HUES48 (cell line): ENCODE results near the gene CPLX1.
"Not testable (repeated sequence)": the region's sequence is repeated elsewhere in the genome, so short reads cannot be mapped to it uniquely, and the experiment has no call there.

Experiments used
- H3K27ac ChIP-seq: one replicate; pipeline ENCODE4 v1.7.0; 2013; ENCODE audit warnings: low read depth, low read length, inconsistent platforms
- H3K27me3 ChIP-seq: 2 replicates; pipeline ENCODE4 v1.6.1; 2013; ENCODE audit warnings: mild to moderate bottlenecking, low read length; ENCODE audit not compliant: control insufficient read depth, insufficient read depth
- H3K36me3 ChIP-seq: 2 replicates; pipeline ENCODE4 v1.6.1; 2013; ENCODE audit warnings: low read length; ENCODE audit not compliant: control insufficient read depth, insufficient read depth
- H3K4me1 ChIP-seq: 2 replicates; pipeline ENCODE4 v1.6.1; 2013; ENCODE audit warnings: mild to moderate bottlenecking, low read length; ENCODE audit not compliant: control insufficient read depth, insufficient read depth
- H3K4me3 ChIP-seq: 2 replicates; pipeline ENCODE4 v1.5.1; 2013; ENCODE audit warnings: mild to moderate bottlenecking, low read depth, low read length
- H3K9ac ChIP-seq: 2 replicates; pipeline ENCODE4 v1.6.1; 2013; ENCODE audit warnings: mild to moderate bottlenecking, low read depth, low read length, moderate library complexity
- H3K9me3 ChIP-seq: 2 replicates; pipeline ENCODE4 v1.6.1; 2013; ENCODE audit warnings: low read length; ENCODE audit not compliant: control insufficient read depth, insufficient read depth

Gene CPLX1

GRCh38 chr4:814312-814850 lies 11.5 kb downstream of the CPLX1 start:
- H3K27ac ChIP-seq = no peak overlapping the region
- no peak overlapping the region for H3K4me3 ChIP-seq
- H3K9ac ChIP-seq = no peak overlapping the region
- H3K27me3 ChIP-seq = peaks cover 87% of the 10 kb centered on the region
- no peaks in the 10 kb centered on the region for H3K36me3 ChIP-seq
- no peaks in the 10 kb centered on the region for H3K9me3 ChIP-seq
- H3K4me1 ChIP-seq = no peaks in the 10 kb centered on the region

GRCh38 chr4:813900-814299 lies 12.0 kb downstream of the CPLX1 start:
- no peaks in the 10 kb centered on the region for H3K4me1 ChIP-seq
- H3K9ac ChIP-seq = no peak overlapping the region
- H3K4me3 ChIP-seq = no peak overlapping the region
- H3K9me3 ChIP-seq = no peaks in the 10 kb centered on the region
- H3K27ac ChIP-seq = no peak overlapping the region
- H3K36me3 ChIP-seq = no peaks in the 10 kb centered on the region
- peaks cover 87% of the 10 kb centered on the region for H3K27me3 ChIP-seq

GRCh38 chr4:808860-809570 lies 16.9 kb downstream of the CPLX1 start:
- no peaks in the 10 kb centered on the region for H3K4me1 ChIP-seq
- peaks cover 75% of the 10 kb centered on the region for H3K27me3 ChIP-seq
- H3K9me3 ChIP-seq = no peaks in the 10 kb centered on the region
- no peak overlapping the region for H3K4me3 ChIP-seq
- H3K9ac ChIP-seq = no peak overlapping the region
- H3K27ac ChIP-seq = no peak overlapping the region
- H3K36me3 ChIP-seq = no peaks in the 10 kb centered on the region

GRCh38 chr4:807792-808191 lies 18.1 kb downstream of the CPLX1 start:
- Histone ChIP-seq H3K27me3 (peaks cover 68% of the 10 kb centered on the region), H3K4me3 (no peak overlapping the region), H3K9ac (no peak overlapping the region), H3K27ac (no peak overlapping the region), H3K4me1 (no peaks in the 10 kb centered on the region), H3K9me3 (no peaks in the 10 kb centered on the region), H3K36me3 (no peaks in the 10 kb centered on the region)

DNA sequence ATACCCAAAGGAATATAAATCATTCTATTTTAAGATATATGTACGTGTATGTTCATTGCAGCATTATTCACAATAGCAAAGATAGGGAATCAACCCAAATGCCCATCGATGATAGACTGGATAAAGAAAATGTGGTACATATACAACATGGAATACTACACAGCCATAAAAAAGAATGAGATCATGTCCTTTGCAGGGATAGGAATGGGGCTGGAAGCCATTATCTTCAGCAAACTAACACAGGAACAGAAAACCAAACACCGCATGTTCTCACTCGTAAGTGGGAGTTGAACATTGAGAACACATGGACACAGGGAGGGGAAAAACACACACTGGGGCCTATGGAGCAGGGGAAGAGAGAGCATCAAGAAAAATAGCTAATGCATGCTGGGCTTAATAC lies 18.9 kb downstream of the CPLX1 start:
- H3K27me3 ChIP-seq = peaks cover 65% of the 10 kb centered on the region
- not testable (repeated sequence) for H3K4me3 ChIP-seq, H3K36me3 ChIP-seq, H3K27ac ChIP-seq, H3K9me3 ChIP-seq, H3K4me1 ChIP-seq, H3K9ac ChIP-seq

DNA sequence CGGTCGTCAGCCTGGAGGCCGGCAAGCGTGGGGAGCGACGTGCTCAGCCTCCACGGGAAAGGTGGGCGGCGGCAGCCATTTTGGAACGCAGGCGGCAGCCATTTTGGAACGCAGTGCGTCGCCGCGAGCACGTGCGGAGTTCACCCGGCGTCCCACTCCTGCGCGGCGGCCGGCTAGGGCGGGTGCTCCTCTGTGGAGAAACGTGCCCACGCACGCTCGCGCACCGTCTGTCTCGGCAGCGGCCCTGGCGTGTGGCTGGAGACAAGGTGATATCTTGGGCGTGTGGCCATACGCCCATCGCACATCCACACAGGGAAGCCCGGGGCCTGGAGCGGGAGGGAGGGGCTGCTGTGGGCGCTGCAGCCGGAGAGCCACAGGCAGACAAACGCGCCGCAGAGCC lies 21.1 kb downstream of the CPLX1 start:
- no peaks in the 10 kb centered on the region for H3K4me1 ChIP-seq
- H3K4me3 ChIP-seq = no peak overlapping the region
- peaks cover 52% of the 10 kb centered on the region for H3K27me3 ChIP-seq
- H3K9me3 ChIP-seq = no peaks in the 10 kb centered on the region
- no peak overlapping the region for H3K27ac ChIP-seq
- no peak overlapping the region for H3K9ac ChIP-seq
- H3K36me3 ChIP-seq = no peaks in the 10 kb centered on the region

DNA sequence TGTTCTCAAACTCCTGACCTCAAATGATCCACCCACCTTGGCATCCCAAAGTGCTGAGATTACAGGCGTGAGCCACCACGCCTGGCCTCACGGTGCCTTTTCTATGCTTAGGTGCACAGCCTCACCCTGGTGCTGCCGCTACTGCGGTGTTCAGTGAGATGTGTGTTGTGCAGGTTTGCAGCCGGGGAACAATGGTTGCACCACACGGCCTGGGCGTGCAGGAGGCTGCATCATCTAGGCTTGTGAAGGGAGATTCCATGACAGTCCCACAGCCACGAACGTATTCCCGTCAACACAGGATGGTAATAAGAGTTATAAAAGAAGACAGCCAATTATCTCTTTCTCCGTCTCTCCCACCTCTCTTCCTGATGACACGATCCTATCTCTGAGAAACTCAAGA lies 22.0 kb downstream of the CPLX1 start:
- Histone ChIP-seq H3K27ac (no peak overlapping the region), H3K27me3 (peaks cover 46% of the 10 kb centered on the region), H3K9ac (no peak overlapping the region), H3K36me3 (no peaks in the 10 kb centered on the region), H3K9me3 (no peaks in the 10 kb centered on the region), H3K4me1 (no peaks in the 10 kb centered on the region), H3K4me3 (no peak overlapping the region)

GRCh38 chr4:801436-802124 lies 24.3 kb downstream of the CPLX1 start:
- Histone ChIP-seq H3K27ac (no peak overlapping the region), H3K9ac (no peak overlapping the region), H3K4me1 (no peaks in the 10 kb centered on the region), H3K27me3 (peaks cover 40% of the 10 kb centered on the region), H3K4me3 (no peak overlapping the region), H3K9me3 (no peaks in the 10 kb centered on the region), H3K36me3 (no peaks in the 10 kb centered on the region)

DNA sequence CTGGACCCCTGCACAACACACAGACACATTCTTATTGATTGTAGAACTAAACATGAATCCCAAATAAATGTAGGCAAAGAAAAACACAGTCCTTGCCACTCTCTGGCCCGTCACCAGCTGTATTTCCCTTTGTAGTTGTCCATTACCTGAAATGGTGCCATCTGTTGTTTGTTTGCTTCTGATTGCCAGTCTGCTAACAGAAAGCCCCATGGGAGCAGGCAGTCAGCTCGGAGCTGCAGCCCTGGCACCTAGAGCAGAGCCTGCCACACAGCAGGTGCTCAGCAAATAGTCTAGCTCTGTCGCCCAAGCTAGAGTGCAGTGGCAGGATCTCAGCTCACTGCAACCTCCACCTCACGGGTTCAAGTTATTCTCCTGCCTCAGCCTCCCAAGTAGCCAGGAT lies 28.9 kb downstream of the CPLX1 start:
- Histone ChIP-seq H3K36me3 (no peaks in the 10 kb centered on the region), H3K9ac (no peak overlapping the region), H3K9me3 (no peaks in the 10 kb centered on the region), H3K27ac (no peak overlapping the region), H3K4me1 (peaks cover 25% of the 10 kb centered on the region), H3K27me3 (peaks cover 54% of the 10 kb centered on the region), H3K4me3 (no peak overlapping the region)

GRCh38 chr4:796206-796605 lies 29.7 kb downstream of the CPLX1 start:
- H3K9me3 ChIP-seq = no peaks in the 10 kb centered on the region
- peaks cover 25% of the 10 kb centered on the region for H3K4me1 ChIP-seq
- peaks cover 47% of the 10 kb centered on the region for H3K27me3 ChIP-seq
- H3K36me3 ChIP-seq = no peaks in the 10 kb centered on the region
- no peak overlapping the region for H3K4me3 ChIP-seq
- no peak overlapping the region for H3K9ac ChIP-seq
- H3K27ac ChIP-seq = no peak overlapping the region

GRCh38 chr4:795726-796119 lies 30.2 kb downstream of the CPLX1 start:
- peaks cover 25% of the 10 kb centered on the region for H3K4me1 ChIP-seq
- H3K9ac ChIP-seq = no peak overlapping the region

More at GRCh38 chr4:795726-796119, 30.2 kb downstream of the CPLX1 start:
- peaks cover 47% of the 10 kb centered on the region for H3K27me3 ChIP-seq
- H3K4me3 ChIP-seq = peak overlapping the region; percentile 51
- H3K9me3 ChIP-seq = no peaks in the 10 kb centered on the region
- no peak overlapping the region for H3K27ac ChIP-seq
- no peaks in the 10 kb centered on the region for H3K36me3 ChIP-seq
